Natural killer cell (primary cell): ENCODE measurements around the gene CPNE4. TPM values are rescaled to one million over a fixed set of nuclear protein-coding genes. Genes with fewer than 3 reads are reported as not detected.

ENCODE experiments used
- ATAC-seq, 3 donors: fragments of 150-1000 bp in 2 of 3; fragments of 200-7000 bp in 1 of 3; cut with Tn5 transposase; 1 replicate in 1 of 3; 2 replicates in 2 of 3; pipeline ENCODE4 v1.10.0; 2021; ENCODE audit warnings: mild to moderate bottlenecking in 2 of 3, moderate library complexity in 2 of 3
- DNase-seq, 2 donors: peaks; one replicate each; pipeline versions ENCODE4 v3.0.0 to v3.0.0-alpha.2; 2013 to 2021; ENCODE audit warnings: mixed read lengths in 1 of 2
- H3K27ac ChIP-seq: one replicate; pipeline ENCODE4 v1.5.1; 2013; ENCODE audit warnings: mild to moderate bottlenecking, low read length
- H3K27me3 ChIP-seq: one replicate; pipeline ENCODE4 v1.6.1; 2013; ENCODE audit warnings: low read length; ENCODE audit not compliant: control insufficient read depth, insufficient read depth
- H3K36me3 ChIP-seq: one replicate; pipeline ENCODE4 v1.6.1; 2013; ENCODE audit warnings: low read length; ENCODE audit not compliant: control insufficient read depth, insufficient read depth
- H3K4me1 ChIP-seq: one replicate; pipeline ENCODE4 v1.6.1; 2013; ENCODE audit warnings: low read length; ENCODE audit not compliant: control insufficient read depth, insufficient read depth
- H3K4me3 ChIP-seq: one replicate; pipeline ENCODE4 v1.5.1; 2013; ENCODE audit warnings: low read length
- H3K9me3 ChIP-seq: one replicate; pipeline ENCODE4 v1.6.1; 2013; ENCODE audit warnings: low read length; ENCODE audit not compliant: control insufficient read depth, insufficient read depth
- H3K27ac Mint-ChIP-seq, 2 donors: one replicate each; pipeline ENCODE4 v1.8.0; 2022; ENCODE audit warnings: mild to moderate bottlenecking in 2 of 2, mixed read lengths in 2 of 2, moderate library complexity in 1 of 2
- H3K27me3 Mint-ChIP-seq, 2 donors: one replicate each; pipeline ENCODE4 v1.8.0; 2022; ENCODE audit warnings: low read depth in 2 of 2, mixed read lengths in 2 of 2
- H3K36me3 Mint-ChIP-seq: one replicate; pipeline ENCODE4 v1.8.0; 2022; ENCODE audit warnings: mixed read lengths
- H3K4me1 Mint-ChIP-seq, 2 donors: one replicate each; pipeline ENCODE4 v1.8.0; 2022; ENCODE audit warnings: mixed read lengths in 2 of 2
- H3K4me3 Mint-ChIP-seq: one replicate; pipeline ENCODE4 v1.8.0; 2022; ENCODE audit warnings: mild to moderate bottlenecking, moderate library complexity, mixed read lengths
- H3K9me3 Mint-ChIP-seq, 2 donors: one replicate each; pipeline ENCODE4 v1.8.0; 2022; ENCODE audit warnings: mixed read lengths in 2 of 2
- CTCF ChIP-seq: fragments of 200-600 bp; IDR thresholded peaks from one replicate; pipeline ENCODE4 v1.8.0; 2022; ENCODE audit warnings: antibody characterized with exemption
- WGBS: methylation state at CpG from one replicate; pipeline ENCODE4 v1.1.7; 2013; ENCODE audit warnings: missing lambda C conversion rate; ENCODE audit not compliant: insufficient coverage; 5-methylcytosine and 5-hydroxymethylcytosine counted together
- intact Hi-C: fragments of 100-400 bp; cut with micrococcal nuclease; formaldehyde crosslinking; loops from one replicate; pipeline ENCODE4 v1.14.2; 2022
- total RNA-seq, 4 donors: library from RNA; stranded (reverse); fragments of 120-200 nt in 1 of 4; gene quantifications; one replicate each; pipeline versions ENCODE4 v1.2.3 to v1.2.4, GENCODE V29; 2013 to 2022

The CPNE4 gene
- total RNA-seq, 3 donors from 2014 or later (not counting 1 experiment from before 2014, with no cell fraction given), result not detected

DNA sequence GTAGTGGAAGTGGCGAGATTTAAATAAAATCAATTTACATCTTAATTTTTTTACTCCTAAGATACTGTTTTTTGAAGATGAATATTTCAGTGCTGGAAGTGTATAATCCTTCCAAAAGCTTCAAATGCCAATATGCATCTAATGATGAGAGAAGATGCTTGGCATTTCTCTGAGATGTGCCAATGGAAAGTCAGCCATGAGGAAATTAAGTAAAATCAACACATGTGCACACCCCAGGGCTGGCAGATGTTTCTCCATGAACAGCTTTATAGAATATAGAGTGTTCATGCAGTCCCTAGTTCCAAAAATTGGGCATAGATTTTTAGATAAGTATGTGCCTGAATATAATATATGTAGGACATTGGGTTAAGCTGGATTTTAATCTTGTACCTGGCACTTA is 90.1 kb downstream of the CPNE4 start:
- Mint-ChIP-seq H3K4me1 (no peaks in the 10 kb centered on the region), H3K27me3 (no peaks in the 10 kb centered on the region), H3K4me3 (no peak overlapping the region), H3K9me3 (peaks cover 0 to 2% of the 10 kb centered on the region in 2 donors), H3K27ac (no peak overlapping the region), H3K36me3 (no peaks in the 10 kb centered on the region)
- WGBS, result no CpG with 5 or more reads among the region's 1 CpG
- ATAC-seq (no peak), DNase-seq (no peak)
- Histone ChIP-seq H3K36me3 (no peaks in the 10 kb centered on the region), H3K9me3 (no peaks in the 10 kb centered on the region), H3K4me3 (no peak overlapping the region), H3K27ac (no peak overlapping the region), H3K27me3 (no peaks in the 10 kb centered on the region), H3K4me1 (no peaks in the 10 kb centered on the region)
- intact Hi-C loops, result no loop called here
- no peak for TF ChIP-seq CTCF

GRCh38 chr3:131933665-131934064 is 101.1 kb downstream of the CPNE4 start:
- TF ChIP-seq CTCF, result no peak
- H3K27ac Mint-ChIP-seq, result no peak overlapping the region
- intact Hi-C loops, result no loop called here
- H3K9me3 Mint-ChIP-seq, result peaks cover 6 to 8% of the 10 kb centered on the region in 2 donors
- Histone ChIP-seq H3K36me3 (no peaks in the 10 kb centered on the region), H3K4me1 (no peaks in the 10 kb centered on the region), H3K27ac (no peak overlapping the region), H3K9me3 (no peaks in the 10 kb centered on the region), H3K27me3 (no peaks in the 10 kb centered on the region), H3K4me3 (no peak overlapping the region)
- H3K4me1 Mint-ChIP-seq, result no peaks in the 10 kb centered on the region
- DNase-seq, result no peak
- ATAC-seq, result no peak
- WGBS, result 76% methylated on average over 2 of the region's 3 CpGs
- H3K27me3 Mint-ChIP-seq, result no peaks in the 10 kb centered on the region
- H3K4me3 Mint-ChIP-seq, result no peak overlapping the region
- no peaks in the 10 kb centered on the region for H3K36me3 Mint-ChIP-seq

DNA sequence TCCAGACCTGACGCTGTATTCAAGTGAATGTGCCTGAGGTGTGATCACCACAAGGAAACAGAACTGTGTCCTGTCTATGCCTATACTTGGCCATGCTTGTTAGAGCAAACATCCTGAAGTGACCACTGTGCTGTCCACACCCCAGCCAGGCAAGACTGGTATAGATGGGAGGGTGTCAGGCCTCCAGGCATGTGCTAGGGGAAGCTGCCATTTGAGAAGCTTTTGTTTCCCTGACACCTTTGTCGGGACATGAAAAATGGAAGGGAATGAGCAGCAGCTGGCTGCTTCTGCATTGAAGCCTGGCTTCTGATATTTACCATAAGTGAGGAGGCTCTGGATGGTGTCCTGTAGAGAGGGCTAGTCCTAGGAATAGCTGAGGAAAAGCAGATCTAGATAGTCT is 106.2 kb downstream of the CPNE4 start:
- no peak for TF ChIP-seq CTCF
- no peaks in the 10 kb centered on the region for H3K4me1 Mint-ChIP-seq
- no peak overlapping the region for H3K27ac Mint-ChIP-seq
- H3K9me3 Mint-ChIP-seq, result peaks cover 3 to 7% of the 10 kb centered on the region in 2 donors
- intact Hi-C loops, result no loop called here
- H3K27me3 Mint-ChIP-seq, result no peaks in the 10 kb centered on the region
- no peak overlapping the region for H3K4me3 Mint-ChIP-seq
- Histone ChIP-seq H3K27ac (no peak overlapping the region), H3K36me3 (no peaks in the 10 kb centered on the region), H3K4me3 (no peak overlapping the region), H3K4me1 (no peaks in the 10 kb centered on the region), H3K9me3 (no peaks in the 10 kb centered on the region), H3K27me3 (no peaks in the 10 kb centered on the region)
- ATAC-seq, result no peak
- DNase-seq, result no peak
- 67% methylated on average over 2 of the region's 2 CpGs for WGBS
- no peaks in the 10 kb centered on the region for H3K36me3 Mint-ChIP-seq

GRCh38 chr3:131925571-131925970 is 109.2 kb downstream of the CPNE4 start:
- no peaks in the 10 kb centered on the region for H3K27me3 ChIP-seq
- H3K27ac Mint-ChIP-seq, result no peak overlapping the region
- H3K4me1 ChIP-seq, result no peaks in the 10 kb centered on the region
- no peaks in the 10 kb centered on the region for H3K36me3 Mint-ChIP-seq
- H3K27ac ChIP-seq, result no peak overlapping the region
- H3K4me1 Mint-ChIP-seq, result no peaks in the 10 kb centered on the region
- TF ChIP-seq CTCF, result no peak
- WGBS, result 45% methylated on average over 1 of the region's 1 CpG
- H3K9me3 ChIP-seq, result no peaks in the 10 kb centered on the region
- no peak for ATAC-seq
- no peaks in the 10 kb centered on the region for H3K27me3 Mint-ChIP-seq
- H3K9me3 Mint-ChIP-seq, result peaks cover 2 to 6% of the 10 kb centered on the region in 2 donors
- DNase-seq, result no peak
- H3K4me3 ChIP-seq, result no peak overlapping the region
- H3K36me3 ChIP-seq, result no peaks in the 10 kb centered on the region
- intact Hi-C loops, result no loop called here
- H3K4me3 Mint-ChIP-seq, result no peak overlapping the region
